HEK293 (cell line): ENCODE measurements around the gene FGR.

ENCODE experiments used
- BCL11B ChIP-seq: fragments of 450-650 bp; formaldehyde crosslinking; IDR thresholded peaks from 2 replicates; pipeline ENCODE4 v1.5.1; 2016; ENCODE audit warnings: low read depth, missing biosample characterization, missing genetic modification characterization
- EGR2 ChIP-seq: fragments of 450-650 bp; formaldehyde crosslinking; IDR thresholded peaks from 2 replicates; pipeline ENCODE4 v1.5.1; 2016; ENCODE audit warnings: low read depth, missing biosample characterization, missing genetic modification characterization
- GLIS1 ChIP-seq: fragments of 450-650 bp; formaldehyde crosslinking; IDR thresholded peaks from 2 replicates; pipeline ENCODE4 v1.5.1; 2016; ENCODE audit warnings: missing biosample characterization, missing genetic modification characterization
- MEIS1 ChIP-seq: sonication (generic); formaldehyde crosslinking; IDR thresholded peaks from 2 replicates; pipeline ENCODE4 v1.8.1; 2022; ENCODE audit warnings: missing genetic modification reagents, mild to moderate bottlenecking, borderline replicate concordance
- OSR2 ChIP-seq: fragments of 450-650 bp; formaldehyde crosslinking; IDR thresholded peaks from 2 replicates; pipeline ENCODE4 v1.5.1; 2016; ENCODE audit warnings: missing biosample characterization, missing genetic modification characterization
- SCRT2 ChIP-seq: fragments of 450-650 bp; formaldehyde crosslinking; IDR thresholded peaks from 2 replicates; pipeline ENCODE4 v1.5.1; 2016; ENCODE audit warnings: missing biosample characterization, missing genetic modification characterization
- SETDB1 ChIP-seq: IDR thresholded peaks from one replicate; pipeline ENCODE4 v1.6.1; 2017; ENCODE audit warnings: mild to moderate bottlenecking, low read length, moderate library complexity, mixed read lengths; ENCODE audit not compliant: insufficient read length
- SP2 ChIP-seq: fragments of 450-650 bp; formaldehyde crosslinking; IDR thresholded peaks from 2 replicates; pipeline ENCODE4 v1.5.1; 2016; ENCODE audit warnings: missing biosample characterization, missing genetic modification characterization
- SP7 ChIP-seq: fragments of 450-650 bp; formaldehyde crosslinking; IDR thresholded peaks from 2 replicates; pipeline ENCODE4 v1.5.1; 2016; ENCODE audit warnings: missing biosample characterization, missing genetic modification characterization
- ZBTB20 ChIP-seq: fragments of 450-650 bp; formaldehyde crosslinking; IDR thresholded peaks from 2 replicates; pipeline ENCODE4 v1.5.1; 2016; ENCODE audit warnings: missing biosample characterization, missing genetic modification characterization
- ZBTB21 ChIP-seq: fragments of 450-650 bp; formaldehyde crosslinking; IDR thresholded peaks from 2 replicates; pipeline ENCODE4 v1.5.1; 2017; ENCODE audit warnings: missing biosample characterization, missing genetic modification characterization
- ZBTB49 ChIP-seq: fragments of 450-650 bp; formaldehyde crosslinking; IDR thresholded peaks from 2 replicates; pipeline ENCODE4 v1.5.1; 2016; ENCODE audit warnings: missing biosample characterization, missing genetic modification characterization, low read depth
- ZFP41 ChIP-seq: fragments of 450-650 bp; formaldehyde crosslinking; IDR thresholded peaks from 2 replicates; pipeline ENCODE4 v1.5.1; 2016; ENCODE audit warnings: missing biosample characterization, missing genetic modification characterization, borderline replicate concordance
- ZNF133 ChIP-seq: fragments of 450-650 bp; formaldehyde crosslinking; IDR thresholded peaks from 2 replicates; pipeline ENCODE4 v1.5.1; 2016; ENCODE audit warnings: missing biosample characterization, missing genetic modification characterization
- ZNF140 ChIP-seq: fragments of 450-650 bp; formaldehyde crosslinking; IDR thresholded peaks from 2 replicates; pipeline ENCODE4 v1.5.1; 2016; ENCODE audit warnings: missing biosample characterization, missing genetic modification characterization
- ZNF16 ChIP-seq: fragments of 450-650 bp; formaldehyde crosslinking; IDR thresholded peaks from 2 replicates; pipeline ENCODE4 v1.5.1; 2016; ENCODE audit warnings: low read depth, missing biosample characterization, missing genetic modification characterization
- ZNF19 ChIP-seq: fragments of 450-650 bp; formaldehyde crosslinking; IDR thresholded peaks from 2 replicates; pipeline ENCODE4; 2016; ENCODE audit warnings: missing biosample characterization, missing genetic modification characterization, low read depth
- ZNF214 ChIP-seq: fragments of 450-650 bp; formaldehyde crosslinking; IDR thresholded peaks from 2 replicates; pipeline ENCODE4 v1.5.1; 2017; ENCODE audit warnings: missing biosample characterization, mild to moderate bottlenecking, missing genetic modification characterization, borderline replicate concordance
- ZNF248 ChIP-seq: fragments of 450-650 bp; formaldehyde crosslinking; IDR thresholded peaks from 2 replicates; pipeline ENCODE4 v1.5.1; 2017; ENCODE audit warnings: missing biosample characterization, missing genetic modification characterization
- ZNF280C ChIP-seq: fragments of 450-650 bp; formaldehyde crosslinking; IDR thresholded peaks from 2 replicates; pipeline ENCODE4 v1.5.1; 2016; ENCODE audit warnings: missing biosample characterization, missing genetic modification characterization
- ZNF366 ChIP-seq: fragments of 450-650 bp; formaldehyde crosslinking; conservative IDR thresholded peaks from 2 replicates; pipeline ENCODE4 v1.5.1; 2016; ENCODE audit warnings: missing biosample characterization, missing genetic modification characterization
- ZNF423 ChIP-seq: fragments of 450-650 bp; formaldehyde crosslinking; IDR thresholded peaks from 2 replicates; pipeline ENCODE4 v1.5.1; 2016; ENCODE audit warnings: missing biosample characterization, missing genetic modification characterization
- ZNF488 ChIP-seq: fragments of 450-650 bp; formaldehyde crosslinking; IDR thresholded peaks from 2 replicates; pipeline ENCODE4 v1.5.1; 2016; ENCODE audit warnings: missing biosample characterization, missing genetic modification characterization
- ZNF501 ChIP-seq: fragments of 450-650 bp; formaldehyde crosslinking; IDR thresholded peaks from 2 replicates; pipeline ENCODE4 v1.5.1; 2016; ENCODE audit warnings: missing biosample characterization, missing genetic modification characterization
- ZNF521 ChIP-seq: fragments of 450-650 bp; formaldehyde crosslinking; IDR thresholded peaks from 2 replicates; pipeline ENCODE4 v1.5.1; 2017; ENCODE audit warnings: missing biosample characterization, mild to moderate bottlenecking, missing genetic modification characterization
- ZNF571 ChIP-seq: fragments of 450-650 bp; formaldehyde crosslinking; IDR thresholded peaks from 2 replicates; pipeline ENCODE4 v1.5.0; 2017; ENCODE audit warnings: missing biosample characterization, missing genetic modification characterization
- ZNF621 ChIP-seq: fragments of 450-650 bp; formaldehyde crosslinking; IDR thresholded peaks from 2 replicates; pipeline ENCODE4 v1.5.1; 2017; ENCODE audit warnings: missing biosample characterization, missing genetic modification characterization
- ZNF623 ChIP-seq: fragments of 450-650 bp; formaldehyde crosslinking; IDR thresholded peaks from 2 replicates; pipeline ENCODE4 v1.5.1; 2016; ENCODE audit warnings: missing biosample characterization, missing genetic modification characterization
- ZNF626 ChIP-seq: fragments of 450-650 bp; sonication (Bioruptor Pico); formaldehyde crosslinking; IDR thresholded peaks from 2 replicates; pipeline ENCODE4 v1.5.1; 2018; ENCODE audit warnings: missing biosample characterization, missing genetic modification characterization, inconsistent platforms
- ZNF677 ChIP-seq: fragments of 450-650 bp; IDR thresholded peaks from 2 replicates; pipeline ENCODE4 v1.5.0; 2018; ENCODE audit warnings: missing biosample characterization, mild to moderate bottlenecking, missing genetic modification characterization, moderate library complexity
- ZNF768 ChIP-seq: fragments of 450-650 bp; formaldehyde crosslinking; IDR thresholded peaks from 2 replicates; pipeline ENCODE4 v1.5.1; 2018; ENCODE audit warnings: missing biosample characterization, mild to moderate bottlenecking, missing genetic modification characterization
- ZNF776 ChIP-seq: fragments of 450-650 bp; formaldehyde crosslinking; IDR thresholded peaks from 2 replicates; pipeline ENCODE4 v1.5.0; 2017; ENCODE audit warnings: missing biosample characterization, missing genetic modification characterization, borderline replicate concordance
- ZSCAN23 ChIP-seq: fragments of 450-650 bp; formaldehyde crosslinking; IDR thresholded peaks from 2 replicates; pipeline ENCODE4 v1.5.1; 2016; ENCODE audit warnings: missing biosample characterization, missing genetic modification characterization
- TF ChIP-seq, protein P1 (sequence below): fragments of 450-650 bp; formaldehyde crosslinking; IDR thresholded peaks from 2 replicates; pipeline ENCODE4 v1.5.1; 2017; ENCODE audit warnings: missing biosample characterization, missing genetic modification characterization

The FGR gene

GRCh38 chr1:27603681-27604578 lies 31.1 kb downstream of the FGR start, which contains the start of gene AHDC1 (continued):
- peak; percentile 18; the same call in 1 of the 2 replicates for TF ChIP-seq ZNF423 (tag by site-specific recombination)
- TF ChIP-seq ZNF16 (tag by site-specific recombination), result no peak
- no peak for TF ChIP-seq ZNF768 (tag by site-specific recombination)
- TF ChIP-seq GLIS1 (tag by site-specific recombination), result peak; percentile 82
- TF ChIP-seq ZNF677 (tag by site-specific recombination), result no peak
- TF ChIP-seq ZNF626, result no peak
- TF ChIP-seq ZNF19 (tag by site-specific recombination), result no peak
- peak; percentile 87 for TF ChIP-seq SP2
- no peak for TF ChIP-seq ZNF140 (tag by site-specific recombination)
- TF ChIP-seq ZNF776 (tag by site-specific recombination), result no peak
- peak; percentile 76; the same call in 1 of the 2 replicates for TF ChIP-seq ZNF501 (tag by site-specific recombination)
- TF ChIP-seq SCRT2 (tag by site-specific recombination), result no peak
- TF ChIP-seq, protein P1, sequence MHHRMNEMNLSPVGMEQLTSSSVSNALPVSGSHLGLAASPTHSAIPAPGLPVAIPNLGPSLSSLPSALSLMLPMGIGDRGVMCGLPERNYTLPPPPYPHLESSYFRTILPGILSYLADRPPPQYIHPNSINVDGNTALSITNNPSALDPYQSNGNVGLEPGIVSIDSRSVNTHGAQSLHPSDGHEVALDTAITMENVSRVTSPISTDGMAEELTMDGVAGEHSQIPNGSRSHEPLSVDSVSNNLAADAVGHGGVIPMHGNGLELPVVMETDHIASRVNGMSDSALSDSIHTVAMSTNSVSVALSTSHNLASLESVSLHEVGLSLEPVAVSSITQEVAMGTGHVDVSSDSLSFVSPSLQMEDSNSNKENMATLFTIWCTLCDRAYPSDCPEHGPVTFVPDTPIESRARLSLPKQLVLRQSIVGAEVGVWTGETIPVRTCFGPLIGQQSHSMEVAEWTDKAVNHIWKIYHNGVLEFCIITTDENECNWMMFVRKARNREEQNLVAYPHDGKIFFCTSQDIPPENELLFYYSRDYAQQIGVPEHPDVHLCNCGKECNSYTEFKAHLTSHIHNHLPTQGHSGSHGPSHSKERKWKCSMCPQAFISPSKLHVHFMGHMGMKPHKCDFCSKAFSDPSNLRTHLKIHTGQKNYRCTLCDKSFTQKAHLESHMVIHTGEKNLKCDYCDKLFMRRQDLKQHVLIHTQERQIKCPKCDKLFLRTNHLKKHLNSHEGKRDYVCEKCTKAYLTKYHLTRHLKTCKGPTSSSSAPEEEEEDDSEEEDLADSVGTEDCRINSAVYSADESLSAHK (tag by site-specific recombination), result no peak; the same call in 1 of the 2 replicates
- TF ChIP-seq ZNF280C (tag by site-specific recombination), result no peak
- TF ChIP-seq ZNF214 (tag by site-specific recombination), result no peak
- TF ChIP-seq SP7, result peak; percentile 68; the same call in 1 of the 2 replicates
- peak; percentile 96 for TF ChIP-seq ZBTB20 (tag by site-specific recombination)
- no peak for TF ChIP-seq ZNF488 (tag by site-specific recombination)
- no peak for TF ChIP-seq MEIS1
- no peak for TF ChIP-seq ZBTB21 (tag by site-specific recombination)
- peak; percentile 98 for TF ChIP-seq ZNF366 (tag by site-specific recombination)
- TF ChIP-seq ZFP41 (tag by site-specific recombination), result no peak
- no peak for TF ChIP-seq ZBTB49 (tag by site-specific recombination)
- TF ChIP-seq ZNF521 (tag by site-specific recombination), result no peak
- TF ChIP-seq ZNF133 (tag by site-specific recombination), result no peak
- TF ChIP-seq SETDB1, result no peak
- no peak for TF ChIP-seq OSR2 (tag by site-specific recombination)
- no peak for TF ChIP-seq ZNF623 (tag by site-specific recombination)
- TF ChIP-seq ZSCAN23 (tag by site-specific recombination), result peak; percentile 28; the same call in 1 of the 2 replicates
- no peak for TF ChIP-seq ZNF248 (tag by site-specific recombination)
- TF ChIP-seq ZNF571 (tag by site-specific recombination), result no peak
- TF ChIP-seq BCL11B (tag by site-specific recombination), result no peak
- peak; percentile 80 for TF ChIP-seq EGR2 (tag by site-specific recombination)
- no peak for TF ChIP-seq ZNF621 (tag by site-specific recombination)
